ENCODE measurements around the gene KCNJ11. TPM values are rescaled to one million over a fixed set of nuclear protein-coding genes. Genes with fewer than 3 reads are reported as not detected.

KCNJ11 gene
- total RNA-seq, 1 donor from 2014 or later, result 1.9 TPM

GRCh38 chr11:17353821-17354600 is 34.4 kb downstream of the KCNJ11 start:
- peaks cover 22% of the 10 kb centered on the region for H3K36me3 Mint-ChIP-seq
- no peak overlapping the region for H3K9ac ChIP-seq
- peaks cover 20% of the 10 kb centered on the region for H3K4me1 ChIP-seq
- H2AFZ ChIP-seq (replicated peaks), result peak overlapping the region; percentile 58
- H3K27ac Mint-ChIP-seq, result no peak overlapping the region
- peaks cover 59% of the 10 kb centered on the region for H3K27me3 ChIP-seq
- H4K20me1 ChIP-seq (ENCODE audit: low read depth), result peaks cover 14% of the 10 kb centered on the region
- peak overlapping the region; percentile 57 for H3K4me3 ChIP-seq
- H3K79me2 ChIP-seq (ENCODE audit: low read depth), result no peaks in the 10 kb centered on the region
- peaks cover 16% of the 10 kb centered on the region for H3K9me3 Mint-ChIP-seq
- TF ChIP-seq EZH2 (IDR thresholded peaks at IDR 0.05) (no peak), CTCF (IDR thresholded peaks at IDR 0.05) (no peak), EZH2phosphoT487 (IDR thresholded peaks at IDR 0.05) (no peak)
- no peak for DNase-seq (ENCODE audit: low spot score)
- H3K27me3 Mint-ChIP-seq (ENCODE audit: insufficient read depth, low read depth), result peaks cover 22% of the 10 kb centered on the region
- H3K4me2 ChIP-seq, result peak overlapping the region; percentile 90
- no peaks in the 10 kb centered on the region for H3K9me3 ChIP-seq (ENCODE audit: low read depth)
- H3K27ac ChIP-seq, result no peak overlapping the region
- no peaks in the 10 kb centered on the region for H3K36me3 ChIP-seq
- peaks cover 26% of the 10 kb centered on the region for H3K4me1 Mint-ChIP-seq
- H3K4me3 Mint-ChIP-seq, result peak overlapping the region; percentile 92
- H3F3A ChIP-seq (ENCODE audit: low read depth), result peaks cover 33% of the 10 kb centered on the region

GRCh38 chr11:17352950-17353820 is 35.3 kb downstream of the KCNJ11 start:
- no peak for TF ChIP-seq CTCF (IDR thresholded peaks at IDR 0.05)
- peak; percentile 85 for TF ChIP-seq EZH2phosphoT487 (IDR thresholded peaks at IDR 0.05)
- TF ChIP-seq EZH2 (IDR thresholded peaks at IDR 0.05), result peak; percentile 69
- Mint-ChIP-seq H3K4me1 (peaks cover 26% of the 10 kb centered on the region), H3K9me3 (peaks cover 14% of the 10 kb centered on the region), H3K27ac (peak overlapping the region; percentile 1), H3K27me3 (ENCODE audit: insufficient read depth, low read depth) (peaks cover 22% of the 10 kb centered on the region), H3K36me3 (peaks cover 17% of the 10 kb centered on the region), H3K4me3 (peak overlapping the region; percentile 92)
- peak overlapping the region; percentile 90 for H3K4me2 ChIP-seq
- H4K20me1 ChIP-seq (ENCODE audit: low read depth), result peaks cover 14% of the 10 kb centered on the region
- H3F3A ChIP-seq (ENCODE audit: low read depth), result peaks cover 33% of the 10 kb centered on the region
- no peaks in the 10 kb centered on the region for H3K9me3 ChIP-seq (ENCODE audit: low read depth)
- H3K36me3 ChIP-seq, result no peaks in the 10 kb centered on the region
- H3K4me3 ChIP-seq, result peak overlapping the region; percentile 57
- DNase-seq (ENCODE audit: low spot score), result peak; percentile 84
- no peak overlapping the region for H3K27ac ChIP-seq
- H3K4me1 ChIP-seq, result peaks cover 20% of the 10 kb centered on the region
- peaks cover 60% of the 10 kb centered on the region for H3K27me3 ChIP-seq
- H3K79me2 ChIP-seq (ENCODE audit: low read depth), result no peaks in the 10 kb centered on the region
- H2AFZ ChIP-seq (replicated peaks), result peak overlapping the region; percentile 58
- no peak overlapping the region for H3K9ac ChIP-seq

- Mint-ChIP-seq H3K4me3 (peak within 1 kb of the TSS; percentile 92), H3K27ac (no peak within 1 kb of the TSS), H3K9me3 (peaks cover 10% of the 10 kb centered on the region), H3K4me1 (peaks cover 26% of the 10 kb centered on the region), H3K36me3 (peaks cover 8% of the 10 kb centered on the region), H3K27me3 (ENCODE audit: insufficient read depth, low read depth) (peaks cover 22% of the 10 kb centered on the region)
- peaks cover 33% of the 10 kb centered on the region for H3F3A ChIP-seq (ENCODE audit: low read depth)
- H4K20me1 ChIP-seq (ENCODE audit: low read depth), result peaks cover 14% of the 10 kb centered on the region
- TF ChIP-seq EZH2 (IDR thresholded peaks at IDR 0.05) (peak; percentile 51), CTCF (IDR thresholded peaks at IDR 0.05) (no peak)
- H3K36me3 ChIP-seq, result no peaks in the 10 kb centered on the region
- H3K27ac ChIP-seq, result no peak within 1 kb of the TSS
- peaks cover 20% of the 10 kb centered on the region for H3K4me1 ChIP-seq
- H3K9me3 ChIP-seq (ENCODE audit: low read depth), result no peaks in the 10 kb centered on the region
- H3K9ac ChIP-seq, result no peak within 1 kb of the TSS
- peaks cover 60% of the 10 kb centered on the region for H3K27me3 ChIP-seq
- peak within 1 kb of the TSS; percentile 90 for H3K4me2 ChIP-seq
- peak; percentile 71 for DNase-seq (ENCODE audit: low spot score)
- H2AFZ ChIP-seq (replicated peaks), result peak within 1 kb of the TSS; percentile 87
- H3K79me2 ChIP-seq (ENCODE audit: low read depth), result no peaks in the 10 kb centered on the region
- peak within 1 kb of the TSS; percentile 57 for H3K4me3 ChIP-seq
These were observed 36.8 kb downstream of the KCNJ11 start, which contains the start of gene NCR3LG1 for GRCh38 chr11:17351510-17352176. Gene NCR3LG1 (plus strand): TSS chr11:17351800. CDS start chr11:17351970, 170 bp downstream.

Data from neural progenitor cell (in vitro differentiated cells).